Cardiac fibroblast (primary cell): Measurements from ENCODE around the gene ALPI.
"Not testable (repeated sequence)": the region's sequence is repeated elsewhere in the genome, so short reads cannot be mapped to it uniquely, and the experiment has no call there.

Source experiments
- DNase-seq, 2 donors: peaks; one replicate each; pipeline versions ENCODE4 v3.0.0 to v3.0.0-alpha.2; 2010; ENCODE audit warnings: low read depth in 2 of 2
- H3K4me3 ChIP-seq, 2 donors: replicated peaks in 1 of 2; 1 replicate in 1 of 2; 2 replicates in 1 of 2; pipeline ENCODE4 v1.5.1; 2011; ENCODE audit warnings: low read depth in 2 of 2, low read length in 2 of 2, mild to moderate bottlenecking in 2 of 2, moderate library complexity in 1 of 2
- CTCF ChIP-seq: IDR thresholded peaks from one replicate; pipeline ENCODE4 v1.5.1; 2011; ENCODE audit warnings: low read depth, mild to moderate bottlenecking, low read length, inconsistent platforms

Gene ALPI

GRCh38 chr2:232455426-232456255 lies at the start of gene ALPI:
ALPI (plus strand) TSS chr2:232456153; CDS start chr2:232456200, 47 bp downstream.
- DNase-seq, result no peak
- TF ChIP-seq CTCF, result no peak
- H3K4me3 ChIP-seq, result no peak within 1 kb of the TSS

- DNase-seq, result no peak
- TF ChIP-seq CTCF, result no peak
- H3K4me3 ChIP-seq, result no peak within 1 kb of the TSS
These were observed 49.2 kb upstream of the ALPI start, which contains the start of gene ALPG for GRCh38 chr2:232406556-232407310. ALPG (plus strand) TSS chr2:232406844; CDS start chr2:232406895, 51 bp downstream.

- not testable (repeated sequence) for H3K4me3 ChIP-seq, DNase-seq
These were observed 48.4 kb upstream of the ALPI start for GRCh38 chr2:232407428-232408150.

- H3K4me3 ChIP-seq, DNase-seq: not testable (repeated sequence)
These were observed 47.7 kb upstream of the ALPI start for GRCh38 chr2:232408269-232408668.

- not testable (repeated sequence) for H3K4me3 ChIP-seq, DNase-seq
These were observed 46.3 kb upstream of the ALPI start for GRCh38 chr2:232409617-232410016.

GRCh38 chr2:232410238-232410900 lies 45.6 kb upstream of the ALPI start:
- H3K4me3 ChIP-seq, result no peak overlapping the region
- DNase-seq, result no peak
- no peak for TF ChIP-seq CTCF

- no peak overlapping the region for H3K4me3 ChIP-seq
- TF ChIP-seq CTCF, result no peak
- no peak for DNase-seq
These were observed 43.9 kb upstream of the ALPI start for GRCh38 chr2:232411901-232412629.
